ENCODE results near the gene PLAAT2. TPM values are rescaled to one million over a fixed set of nuclear protein-coding genes. Genes with fewer than 3 reads are reported as not detected.
A peak's percentile ranks its signal among the peaks of the same experiment; 100 is the strongest.

The PLAAT2 gene
- total and polyA plus RNA-seq, 11 donors, result 0.11 to 3.8 (median 0.42) TPM; not detected in 7

GRCh38 chr11:63511048-63511748, 52.0 kb downstream of the PLAAT2 start:
- TF ChIP-seq CTCF (IDR thresholded peaks at IDR 0.05) (no peak), POLR2A (IDR thresholded peaks at IDR 0.05) (no peak)

GRCh38 chr11:63510360-63511047, 52.7 kb downstream of the PLAAT2 start:
- ATAC-seq, result peak; percentile 65 to 81 (median 78)
- Histone ChIP-seq H3K9me3 (no peaks in the 10 kb centered on the region), H3K27ac (peak overlapping the region in 2 of 12 donors; percentile 10 to 50), H3K27me3 (no peaks in the 10 kb centered on the region), H3K4me3 (no peak overlapping the region), H3K36me3 (no peaks in the 10 kb centered on the region), H3K4me1 (peaks cover 0 to 30% (median 7%) of the 10 kb centered on the region in 12 donors)
- TF ChIP-seq POLR2A (IDR thresholded peaks at IDR 0.05) (no peak), CTCF (IDR thresholded peaks at IDR 0.05) (peak in 1 of 12 donors; percentile 8)
- DNase-seq, result peak in 4 of 5 donors; percentile 28 to 61 (median 38)
- intact Hi-C loops (cut with DNase I), result no loop called here
- 67 to 78% (median 73%) methylated on average over 6 to 7 of the region's 7 CpGs for WGBS, 4 donors

More at GRCh38 chr11:63511048-63511748, 52.0 kb downstream of the PLAAT2 start:
- Histone ChIP-seq H3K36me3 (no peaks in the 10 kb centered on the region), H3K27me3 (no peaks in the 10 kb centered on the region), H3K27ac (no peak overlapping the region), H3K4me3 (no peak overlapping the region), H3K4me1 (peaks cover 0 to 23% (median 7%) of the 10 kb centered on the region in 12 donors), H3K9me3 (no peaks in the 10 kb centered on the region)
- DNase-seq, result no peak
- no peak for ATAC-seq
- WGBS, 4 donors, result 86 to 93% (median 89%) methylated on average over 10 to 11 of the region's 11 CpGs
- intact Hi-C loops (cut with DNase I), result no loop called here

GRCh38 chr11:63508745-63509144, 54.4 kb downstream of the PLAAT2 start:
- H3K4me1 ChIP-seq, result peaks cover 0 to 47% (median 11%) of the 10 kb centered on the region in 12 donors
- no peak overlapping the region for H3K4me3 ChIP-seq
- H3K36me3 ChIP-seq, result no peaks in the 10 kb centered on the region
- TF ChIP-seq POLR2A (IDR thresholded peaks at IDR 0.05), result no peak
- ATAC-seq, result no peak
- H3K9me3 ChIP-seq, result no peaks in the 10 kb centered on the region
- WGBS, 4 donors, result 91 to 92% (median 91%) methylated on average over 12 of the region's 12 CpGs
- DNase-seq, result no peak
- H3K27me3 ChIP-seq, result no peaks in the 10 kb centered on the region
- H3K27ac ChIP-seq, result no peak overlapping the region
- intact Hi-C loops (cut with DNase I), result loop anchor here in 1 of 10 donors (10.0 kb wide), 1 partner anchor 64 kb away; no protein-coding TSS in a partner anchor

- DNase-seq, result peak in 4 of 5 donors; percentile 41 to 76 (median 58)
- 49 to 72% (median 56%) methylated on average over 3 of the region's 3 CpGs for WGBS, 4 donors
These were observed 55.2 kb downstream of the PLAAT2 start for GRCh38 chr11:63508009-63508408.

More at GRCh38 chr11:63508009-63508408, 55.2 kb downstream of the PLAAT2 start:
- H3K27ac ChIP-seq, result no peak overlapping the region
- no peaks in the 10 kb centered on the region for H3K36me3 ChIP-seq
- H3K9me3 ChIP-seq, result no peaks in the 10 kb centered on the region
- no peaks in the 10 kb centered on the region for H3K27me3 ChIP-seq
- H3K4me3 ChIP-seq, result no peak overlapping the region
- peak; percentile 62 to 78 (median 68) for ATAC-seq
- intact Hi-C loops (cut with DNase I), result loop anchor here in 1 of 10 donors (10.0 kb wide), 1 partner anchor 63 kb away; no protein-coding TSS in a partner anchor
- no peak for TF ChIP-seq POLR2A (IDR thresholded peaks at IDR 0.05)
- peak in 10 of 12 donors; percentile 21 to 56 (median 42) for TF ChIP-seq CTCF (IDR thresholded peaks at IDR 0.05)
- H3K4me1 ChIP-seq, result peaks cover 0 to 51% (median 11%) of the 10 kb centered on the region in 12 donors
